Body of pancreas (tissue), 4 donors: Measurements from ENCODE around the gene SLC25A13. TPM values are rescaled to one million over a fixed set of nuclear protein-coding genes. Genes with fewer than 3 reads are reported as not detected.
"Not testable (repeated sequence)": the region's sequence is repeated elsewhere in the genome, so short reads cannot be mapped to it uniquely, and the experiment has no call there.

Source experiments
- ATAC-seq: fragments of 150-250 bp; one replicate; pipeline ENCODE4 v1.9.1; 2016
- DNase-seq, 4 donors: peaks; one replicate each; pipeline ENCODE4 v3.0.0-alpha.2; 2019
- H3K27ac ChIP-seq, 4 donors: fragments of 200-600 bp; sonication (generic); 1 replicate in 3 of 4; 2 replicates in 1 of 4; pipeline versions ENCODE4 v1.5.1 to v1.6.1; 2016 to 2019; ENCODE audit warnings: mild to moderate bottlenecking in 1 of 4, mixed read lengths in 1 of 4, moderate library complexity in 1 of 4
- H3K27me3 ChIP-seq, 2 donors: fragments of 200-600 bp; sonication (generic); one replicate each; pipeline ENCODE4 v1.6.0; 2016; ENCODE audit warnings: mild to moderate bottlenecking in 1 of 2
- H3K36me3 ChIP-seq, 2 donors: fragments of 200-600 bp; sonication (generic); replicated peaks in 1 of 2; 2 replicates each; pipeline ENCODE4 v1.5.1; 2016; ENCODE audit warnings: low read depth in 2 of 2; ENCODE audit not compliant: insufficient read depth in 1 of 2
- H3K4me1 ChIP-seq: fragments of 200-600 bp; sonication (generic); one replicate; pipeline ENCODE4 v1.6.0; 2016
- H3K4me3 ChIP-seq, 2 donors: fragments of 200-600 bp; sonication (generic); 1 replicate in 1 of 2; 2 replicates in 1 of 2; pipeline ENCODE4 v1.5.1; 2016 to 2019
- H3K9me3 ChIP-seq, 3 donors: fragments of 200-600 bp; sonication (generic); 1 replicate in 2 of 3; 2 replicates in 1 of 3; pipeline ENCODE4 v1.5.1; 2016
- POLR2A ChIP-seq, 3 donors: fragments of 450-650 bp; IDR thresholded peaks; one replicate each; pipeline ENCODE4 v1.6.1; 2016; ENCODE audit warnings: antibody characterized with exemption in 3 of 3, mild to moderate bottlenecking in 2 of 3
- WGBS, 2 donors: methylation state at CpG; one replicate each; pipeline ENCODE4 v1.1.5; 2017; 5-methylcytosine and 5-hydroxymethylcytosine counted together
- intact Hi-C: fragments of 100-400 bp; cut with DNase I; formaldehyde crosslinking; loops from one replicate; pipeline ENCODE4 v1.15.1; 2023
- total RNA-seq, 2 donors: library from RNA; depleted of rRNA; stranded (reverse); fragments of >200 nt; gene quantifications; one replicate each; pipeline ENCODE4 v1.1.0, GENCODE V29; 2016
- TF ChIP-seq, protein P1 (sequence below), 7 experiments: fragments of 450-650 bp in 4 of 7; fragments of 200-600 bp in 3 of 7; sonication (generic) in 3 of 7; IDR thresholded peaks; one replicate each; pipeline ENCODE4 v1.5.1; 2016 to 2019; ENCODE audit warnings: antibody characterized with exemption in 7 of 7

Gene SLC25A13
- total RNA-seq, 2 donors from 2014 or later = 9.6 to 20.1 TPM

DNA sequence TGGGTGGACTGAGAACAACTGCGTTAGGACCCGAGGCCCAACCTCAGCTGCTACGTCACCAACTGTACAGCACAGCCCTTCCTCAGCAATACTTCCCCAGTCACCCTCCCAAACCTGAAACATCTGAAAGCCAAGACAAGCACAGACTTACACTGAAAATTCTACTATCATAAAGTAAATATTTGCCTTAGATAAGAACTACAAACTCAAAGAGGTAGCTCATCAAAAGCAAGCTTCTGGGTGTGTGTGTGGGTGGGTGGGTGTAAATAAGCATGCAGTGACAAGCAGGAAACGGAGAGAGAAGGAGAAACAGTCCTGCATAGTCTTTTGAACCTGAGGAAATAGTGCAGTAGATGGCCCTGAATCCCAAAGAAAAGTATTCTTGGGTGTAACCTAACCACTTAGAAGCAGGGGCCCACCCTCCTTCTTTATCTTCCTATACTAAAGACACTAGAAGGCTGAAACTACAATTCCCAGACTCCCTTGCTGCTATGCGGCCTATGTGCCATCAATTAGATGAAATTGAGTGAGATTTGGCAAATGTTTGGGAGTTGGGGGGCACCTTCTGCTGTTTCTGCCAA, 18.7 kb downstream of the SLC25A13 start:
- WGBS, 2 donors = 25 to 32% methylated on average over 5 of the region's 5 CpGs
- ATAC-seq (peak; percentile 86), DNase-seq (peak in 3 of 4 donors; percentile 22 to 52 (median 39))
- Histone ChIP-seq H3K4me3 (no peak overlapping the region), H3K9me3 (no peaks in the 10 kb centered on the region), H3K27ac (peak overlapping the region in 2 of 4 donors; percentile 22 to 44), H3K36me3 (no peaks in the 10 kb centered on the region), H3K27me3 (no peaks in the 10 kb centered on the region), H3K4me1 (peaks cover 43% of the 10 kb centered on the region)
- TF ChIP-seq, protein P1, sequence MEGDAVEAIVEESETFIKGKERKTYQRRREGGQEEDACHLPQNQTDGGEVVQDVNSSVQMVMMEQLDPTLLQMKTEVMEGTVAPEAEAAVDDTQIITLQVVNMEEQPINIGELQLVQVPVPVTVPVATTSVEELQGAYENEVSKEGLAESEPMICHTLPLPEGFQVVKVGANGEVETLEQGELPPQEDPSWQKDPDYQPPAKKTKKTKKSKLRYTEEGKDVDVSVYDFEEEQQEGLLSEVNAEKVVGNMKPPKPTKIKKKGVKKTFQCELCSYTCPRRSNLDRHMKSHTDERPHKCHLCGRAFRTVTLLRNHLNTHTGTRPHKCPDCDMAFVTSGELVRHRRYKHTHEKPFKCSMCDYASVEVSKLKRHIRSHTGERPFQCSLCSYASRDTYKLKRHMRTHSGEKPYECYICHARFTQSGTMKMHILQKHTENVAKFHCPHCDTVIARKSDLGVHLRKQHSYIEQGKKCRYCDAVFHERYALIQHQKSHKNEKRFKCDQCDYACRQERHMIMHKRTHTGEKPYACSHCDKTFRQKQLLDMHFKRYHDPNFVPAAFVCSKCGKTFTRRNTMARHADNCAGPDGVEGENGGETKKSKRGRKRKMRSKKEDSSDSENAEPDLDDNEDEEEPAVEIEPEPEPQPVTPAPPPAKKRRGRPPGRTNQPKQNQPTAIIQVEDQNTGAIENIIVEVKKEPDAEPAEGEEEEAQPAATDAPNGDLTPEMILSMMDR (IDR thresholded peaks at IDR 0.05) = no peak
- TF ChIP-seq POLR2A (IDR thresholded peaks at IDR 0.05) = no peak
- intact Hi-C loops = no loop called here

DNA sequence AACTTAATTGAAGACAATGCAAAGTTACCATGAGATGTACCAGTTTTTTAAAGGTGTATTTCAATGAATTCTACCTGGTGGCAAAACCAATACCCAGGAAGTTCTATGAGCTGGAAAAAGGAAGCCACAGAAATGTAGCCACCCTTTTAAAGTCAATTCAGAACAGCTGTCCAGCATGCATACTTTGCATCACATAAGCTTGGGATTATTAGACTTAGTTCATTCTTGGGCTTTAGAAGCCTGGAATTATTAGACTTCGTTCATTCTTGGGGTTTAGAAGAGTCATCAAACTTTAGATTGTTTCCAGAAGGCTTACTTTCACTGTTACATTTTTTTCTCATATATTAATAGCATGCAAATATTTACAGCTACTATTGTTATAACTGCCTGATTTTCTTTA, 20.9 kb downstream of the SLC25A13 start:
- no peaks in the 10 kb centered on the region for H3K36me3 ChIP-seq
- H3K27ac ChIP-seq = no peak overlapping the region
- no peak overlapping the region for H3K4me3 ChIP-seq
- peaks cover 37% of the 10 kb centered on the region for H3K4me1 ChIP-seq
- DNase-seq (no peak), ATAC-seq (no peak)
- WGBS, 2 donors = 83 to 93% methylated on average over 1 of the region's 1 CpG
- no peak for TF ChIP-seq POLR2A (IDR thresholded peaks at IDR 0.05)
- TF ChIP-seq, protein P1 (IDR thresholded peaks at IDR 0.05) = no peak
- intact Hi-C loops = no loop called here
- H3K9me3 ChIP-seq = no peaks in the 10 kb centered on the region
- no peaks in the 10 kb centered on the region for H3K27me3 ChIP-seq

DNA sequence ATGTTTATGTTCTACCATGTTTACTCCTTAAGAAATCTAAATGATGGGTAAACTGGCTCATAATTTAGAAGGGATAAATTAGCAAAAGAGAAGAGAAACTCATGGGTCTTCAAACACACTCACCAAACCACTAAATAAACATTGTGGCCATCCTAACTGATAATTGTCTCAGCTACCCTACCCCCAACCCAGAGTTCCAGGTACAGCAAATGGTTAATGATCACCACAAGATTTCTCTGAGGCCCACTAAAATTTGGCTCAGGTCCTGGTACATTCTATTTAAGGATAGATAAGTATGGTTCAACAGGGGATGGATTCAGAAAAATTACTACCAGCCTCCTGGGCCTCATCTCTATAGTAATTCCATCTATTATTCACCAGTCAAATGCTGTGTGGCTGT, 21.4 kb downstream of the SLC25A13 start:
- no peak for DNase-seq
- intact Hi-C loops = no loop called here
- H3K27me3 ChIP-seq = no peaks in the 10 kb centered on the region
- H3K4me1 ChIP-seq = peaks cover 35% of the 10 kb centered on the region
- no peak overlapping the region for H3K4me3 ChIP-seq
- no peak overlapping the region for H3K27ac ChIP-seq
- H3K9me3 ChIP-seq = no peaks in the 10 kb centered on the region
- TF ChIP-seq POLR2A (IDR thresholded peaks at IDR 0.05) = no peak
- TF ChIP-seq, protein P1 (IDR thresholded peaks at IDR 0.05) = no peak
- H3K36me3 ChIP-seq = no peaks in the 10 kb centered on the region
- ATAC-seq = no peak

DNA sequence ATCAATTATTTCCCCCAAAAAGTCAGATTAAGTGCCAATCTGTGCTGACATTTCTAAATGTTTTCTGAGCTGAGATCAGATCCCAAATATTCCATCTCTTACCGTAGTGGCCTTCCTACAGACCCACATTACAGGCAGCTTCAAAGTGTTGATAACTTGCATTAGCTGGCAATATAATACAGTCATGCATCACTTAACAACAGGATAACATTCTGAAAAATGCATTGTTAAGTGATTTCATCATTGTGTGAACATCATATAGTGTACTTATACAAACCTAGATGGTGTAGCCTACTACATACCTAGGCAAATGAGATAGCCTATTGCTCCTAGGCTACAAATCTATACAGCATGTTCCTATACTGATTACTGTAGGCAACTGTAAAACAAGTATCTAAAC, 22.4 kb downstream of the SLC25A13 start:
- Histone ChIP-seq H3K4me1 (peaks cover 31% of the 10 kb centered on the region), H3K4me3 (no peak overlapping the region), H3K27ac (no peak overlapping the region), H3K36me3 (no peaks in the 10 kb centered on the region), H3K9me3 (no peaks in the 10 kb centered on the region), H3K27me3 (no peaks in the 10 kb centered on the region)
- DNase-seq = no peak
- no peak for ATAC-seq
- TF ChIP-seq POLR2A (IDR thresholded peaks at IDR 0.05) = no peak
- TF ChIP-seq, protein P1 (IDR thresholded peaks at IDR 0.05) = no peak
- intact Hi-C loops = no loop called here
- WGBS, 2 donors = 95 to 100% methylated on average over 1 of the region's 1 CpG

DNA sequence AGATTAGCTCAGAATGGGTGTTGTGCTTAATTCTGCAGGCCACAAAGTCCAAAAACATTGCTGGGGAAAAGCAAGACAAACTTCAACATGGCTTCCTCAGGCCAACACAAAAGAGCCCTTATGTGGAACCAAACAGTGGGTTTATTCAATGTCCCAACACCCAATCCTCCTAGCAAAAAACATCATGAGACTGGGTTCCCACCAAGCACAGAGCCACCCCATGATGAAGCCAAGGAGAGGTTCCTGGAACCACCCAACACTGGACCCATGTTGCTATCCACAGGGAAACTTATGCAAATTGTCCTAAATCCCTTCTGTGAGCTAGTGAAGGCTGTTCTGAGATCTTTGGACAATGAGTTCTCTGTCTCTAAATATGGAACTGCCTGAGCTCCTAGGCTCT, 24.0 kb downstream of the SLC25A13 start:
- Histone ChIP-seq H3K27ac (no peak overlapping the region), H3K4me3 (no peak overlapping the region), H3K36me3 (no peaks in the 10 kb centered on the region), H3K9me3 (no peaks in the 10 kb centered on the region), H3K27me3 (no peaks in the 10 kb centered on the region), H3K4me1 (peaks cover 18% of the 10 kb centered on the region)
- DNase-seq (no peak), ATAC-seq (no peak)
- no peak for TF ChIP-seq POLR2A (IDR thresholded peaks at IDR 0.05)
- TF ChIP-seq, protein P1 (IDR thresholded peaks at IDR 0.05) = no peak
- intact Hi-C loops = no loop called here

DNA sequence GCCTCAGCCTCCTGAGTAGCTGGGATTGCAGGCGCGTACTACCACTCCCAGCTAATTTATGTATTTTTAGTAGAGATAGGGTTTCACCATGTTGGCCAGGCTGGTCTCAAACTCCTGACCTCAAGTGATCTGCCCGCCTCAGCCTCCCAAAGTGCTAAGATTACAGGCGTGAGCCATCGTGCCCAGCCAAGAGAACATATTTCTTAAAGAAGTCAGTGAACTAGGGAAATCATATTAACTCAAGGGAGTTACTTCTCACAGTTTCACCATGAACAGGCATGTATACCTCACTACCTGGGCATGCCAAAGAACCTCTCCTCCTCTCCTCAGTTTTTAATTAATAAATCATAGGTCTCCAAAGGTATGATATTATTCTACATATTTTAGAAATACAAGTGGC, 24.5 kb downstream of the SLC25A13 start:
- DNase-seq, intact Hi-C loops, ATAC-seq, H3K27ac ChIP-seq, H3K9me3 ChIP-seq, H3K36me3 ChIP-seq, H3K27me3 ChIP-seq, H3K4me3 ChIP-seq: not testable (repeated sequence)
- peaks cover 13% of the 10 kb centered on the region for H3K4me1 ChIP-seq
- WGBS, 2 donors = 88 to 89% methylated on average over 5 of the region's 5 CpGs

DNA sequence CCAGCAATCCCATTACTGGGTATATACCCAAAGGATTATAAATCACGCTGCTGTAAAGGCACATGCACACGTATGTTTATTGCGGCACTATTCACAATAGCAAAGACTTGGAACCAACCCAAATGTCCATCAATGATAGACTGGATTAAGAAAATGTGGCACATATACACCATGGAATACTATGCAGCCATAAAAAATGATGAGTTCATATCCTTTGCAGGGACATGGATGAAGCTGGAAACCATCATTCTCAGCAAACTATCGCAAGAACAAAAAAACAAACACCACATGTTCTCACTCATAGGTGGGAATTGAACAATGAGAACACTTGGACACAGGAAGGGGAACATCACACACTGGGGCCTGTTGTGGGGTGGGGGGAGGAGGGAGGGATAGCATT, 28.0 kb downstream of the SLC25A13 start:
- H3K36me3 ChIP-seq, ATAC-seq, H3K4me1 ChIP-seq, H3K27me3 ChIP-seq, H3K27ac ChIP-seq, intact Hi-C loops, DNase-seq, H3K9me3 ChIP-seq, H3K4me3 ChIP-seq: not testable (repeated sequence)
- WGBS, 2 donors = 92 to 94% methylated on average over 4 of the region's 4 CpGs
